NCI-H510A treated with DMSO at 0.1 percent for 48 hours (cell line): Measurements from ENCODE around the gene NSG2.

Experiments used
- DNase-seq: peaks from one replicate; lab custom pipeline; 2025; lab: John Stamatoyannopoulos, UW

The NSG2 gene

DNA sequence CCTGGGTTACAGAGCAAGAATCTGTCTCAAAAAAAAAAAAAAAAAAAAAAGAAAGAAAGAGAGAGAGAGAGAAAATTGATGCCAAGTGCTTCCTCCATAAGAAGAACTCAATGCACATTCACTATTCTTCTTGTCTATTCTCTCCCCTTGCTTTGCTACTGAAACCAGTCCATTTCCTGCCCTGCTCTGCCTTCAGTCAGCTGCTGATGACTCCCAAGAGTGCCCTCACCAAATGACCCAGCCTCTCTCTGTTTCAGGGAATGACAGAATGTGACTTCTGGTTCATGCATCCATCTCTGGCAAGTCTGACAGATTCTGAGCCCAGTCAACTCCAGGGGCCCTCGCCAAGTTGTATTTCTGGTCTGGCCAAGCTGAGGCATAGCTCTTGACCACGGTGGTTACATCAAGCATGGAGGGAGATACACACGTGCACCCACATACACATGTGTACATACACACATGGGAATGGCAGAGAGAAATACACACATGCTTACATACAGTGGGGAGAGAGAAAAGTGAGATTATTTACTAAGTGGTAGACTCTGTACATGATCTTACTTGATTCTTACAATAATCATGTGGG, 106.2 kb downstream of the NSG2 start:
- no peak for DNase-seq

GRCh38 chr5:174154559-174154958, 109.1 kb downstream of the NSG2 start:
- no peak for DNase-seq

GRCh38 chr5:174155281-174155680, 109.8 kb downstream of the NSG2 start:
- no peak for DNase-seq

- DNase-seq, result no peak
These were observed 110.2 kb downstream of the NSG2 start for GRCh38 chr5:174155706-174156105.

- DNase-seq, result no peak
These were observed 111.5 kb downstream of the NSG2 start for GRCh38 chr5:174157048-174157447.
